HEK293T (cell line): ENCODE measurements around the gene RNF212.

Experiments used
- BHLHE40 ChIP-seq: fragments of 450-650 bp; IDR thresholded peaks from 2 replicates; pipeline ENCODE4 v1.6.1; 2016; ENCODE audit warnings: mild to moderate bottlenecking, moderate library complexity, borderline replicate concordance
- FOXK2 ChIP-seq: fragments of 450-650 bp; IDR thresholded peaks from 2 replicates; pipeline ENCODE4 v1.6.1; 2016; ENCODE audit warnings: mild to moderate bottlenecking
- FOXM1 ChIP-seq: fragments of 450-650 bp; IDR thresholded peaks from 2 replicates; pipeline ENCODE4 v1.6.1; 2017; ENCODE audit warnings: mild to moderate bottlenecking, borderline replicate concordance
- SUZ12 ChIP-seq: fragments of 450-650 bp; IDR thresholded peaks from 2 replicates; pipeline ENCODE4 v1.6.1; 2016; ENCODE audit warnings: mild to moderate bottlenecking
- TF ChIP-seq, protein P1 (sequence below): fragments of 450-650 bp; IDR thresholded peaks from 2 replicates; pipeline ENCODE4 v1.6.1; 2016

DNA sequence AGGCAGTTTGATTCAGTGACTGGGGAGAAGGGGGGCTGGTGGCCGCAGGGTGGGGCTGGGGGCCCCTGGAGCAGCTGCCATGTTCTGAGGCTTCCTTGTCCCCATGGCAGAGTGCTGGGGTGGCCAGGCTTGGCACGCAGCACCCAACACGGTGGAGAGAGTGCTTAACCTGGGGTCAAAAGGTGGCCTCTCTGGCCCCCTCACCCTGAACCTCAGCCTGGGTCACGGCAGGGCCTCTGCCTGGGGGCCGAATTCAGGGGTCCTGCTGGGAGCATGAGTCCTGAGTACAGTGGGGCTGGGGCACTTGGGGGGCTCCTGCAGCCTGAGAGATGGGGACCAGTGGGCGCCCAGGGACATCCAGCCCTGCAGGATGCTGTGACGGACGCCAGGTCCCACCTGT is 82.0 kb downstream of the RNF212 start:
- TF ChIP-seq SUZ12 (no peak), FOXK2 (no peak), FOXM1 (no peak), BHLHE40 (no peak)
- TF ChIP-seq, protein P1, sequence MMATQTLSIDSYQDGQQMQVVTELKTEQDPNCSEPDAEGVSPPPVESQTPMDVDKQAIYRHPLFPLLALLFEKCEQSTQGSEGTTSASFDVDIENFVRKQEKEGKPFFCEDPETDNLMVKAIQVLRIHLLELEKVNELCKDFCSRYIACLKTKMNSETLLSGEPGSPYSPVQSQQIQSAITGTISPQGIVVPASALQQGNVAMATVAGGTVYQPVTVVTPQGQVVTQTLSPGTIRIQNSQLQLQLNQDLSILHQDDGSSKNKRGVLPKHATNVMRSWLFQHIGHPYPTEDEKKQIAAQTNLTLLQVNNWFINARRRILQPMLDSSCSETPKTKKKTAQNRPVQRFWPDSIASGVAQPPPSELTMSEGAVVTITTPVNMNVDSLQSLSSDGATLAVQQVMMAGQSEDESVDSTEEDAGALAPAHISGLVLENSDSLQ, result no peak
